PC-9 (cell line): ENCODE data around the gene RUVBL2. TPM values are rescaled to one million over a fixed set of nuclear protein-coding genes. Genes with fewer than 3 reads are reported as not detected.

Source experiments
- BruUV-seq: library from RNA; stranded (reverse); fragments of 400-500 nt; replicated peaks from 2 replicates; lab custom pipeline; 2021; lab: Mats Ljungman, UMichigan
- CTCF ChIA-PET: fragments of 300-600 bp; sonication (Branson Sonifier 250); formaldehyde crosslinking; loops from one replicate; lab custom pipeline; 2022; ENCODE audit warnings: antibody characterized with exemption; lab: Charles Lee
- POLR2A ChIA-PET: fragments of 300-600 bp; sonication (Branson Sonifier 250); formaldehyde crosslinking; loops from one replicate; lab custom pipeline; 2022; ENCODE audit warnings: antibody characterized with exemption; ENCODE audit not compliant: unreplicated experiment; lab: Charles Lee
- DNase-seq, 2 experiments: peaks; one replicate each; pipeline versions ENCODE4 v3.0.0 to v3.0.0-alpha.2; 2015 to 2022; ENCODE audit warnings: mixed read lengths in 1 of 2
- H2AFZ ChIP-seq: fragments of 200-600 bp; sonication (generic); 2 replicates; pipeline ENCODE4 v1.8.1; 2017; ENCODE audit warnings: antibody characterized with exemption
- H3F3A ChIP-seq: fragments of 200-600 bp; sonication (generic); 2 replicates; pipeline ENCODE4 v1.8.1; 2017; ENCODE audit warnings: antibody characterized with exemption, mild to moderate bottlenecking, low read depth; ENCODE audit not compliant: insufficient read depth
- H3K27ac ChIP-seq: fragments of 200-600 bp; sonication (generic); 2 replicates; pipeline ENCODE4 v1.6.1; 2016; ENCODE audit warnings: mixed run types
- H3K27me3 ChIP-seq: fragments of 200-600 bp; sonication (generic); 2 replicates; pipeline ENCODE4 v1.6.1; 2016; ENCODE audit warnings: low read depth, mixed run types; ENCODE audit not compliant: insufficient read depth
- H3K36me3 ChIP-seq: fragments of 200-600 bp; sonication (generic); 2 replicates; pipeline ENCODE4 v1.6.1; 2016; ENCODE audit warnings: low read depth, mixed run types
- H3K4me1 ChIP-seq: fragments of 200-600 bp; sonication (generic); replicated peaks from 2 replicates; pipeline ENCODE4 v1.6.1; 2016; ENCODE audit warnings: mixed run types; ENCODE audit not compliant: insufficient read depth
- H3K4me2 ChIP-seq: fragments of 200-600 bp; sonication (generic); 2 replicates; pipeline ENCODE4 v1.6.1; 2017; ENCODE audit warnings: mixed run types
- H3K4me3 ChIP-seq: fragments of 200-600 bp; sonication (generic); 2 replicates; pipeline ENCODE4 v1.6.1; 2016; ENCODE audit warnings: mixed run types
- H3K79me2 ChIP-seq: fragments of 200-600 bp; sonication (generic); 2 replicates; pipeline ENCODE4 v1.6.1; 2017; ENCODE audit warnings: low read depth, mixed run types
- H3K9me2 ChIP-seq: fragments of 200-600 bp; sonication (generic); 2 replicates; pipeline ENCODE4 v1.8.1; 2017; ENCODE audit warnings: mild to moderate bottlenecking; ENCODE audit not compliant: insufficient read depth
- H3K9me3 ChIP-seq: fragments of 200-600 bp; sonication (generic); 2 replicates; pipeline ENCODE4 v1.8.1; 2016; ENCODE audit warnings: low read depth; ENCODE audit not compliant: insufficient read depth
- H4K20me1 ChIP-seq: fragments of 200-600 bp; sonication (generic); 2 replicates; pipeline ENCODE4 v1.8.1; 2017; ENCODE audit not compliant: insufficient read depth
- CTCF ChIP-seq: fragments of 200-600 bp; sonication (generic); conservative IDR thresholded peaks from 2 replicates; pipeline ENCODE4 v1.6.1; 2017; ENCODE audit warnings: mixed run types, antibody characterized with exemption, mild to moderate bottlenecking, moderate library complexity
- EZH2 ChIP-seq: fragments of 200-600 bp; sonication (generic); IDR thresholded peaks from 2 replicates; pipeline ENCODE4 v1.8.0; 2017; ENCODE audit warnings: antibody characterized with exemption, low read depth
- intact Hi-C: fragments of 100-400 bp; cut with micrococcal nuclease; formaldehyde crosslinking; loops from one replicate; pipeline ENCODE4 v1.10.0; 2022; ENCODE audit not compliant: unreplicated experiment
- total RNA-seq: library from RNA; stranded (reverse); gene quantifications from 2 replicates; pipeline ENCODE4 v1.2.3, GENCODE V29; 2021

RUVBL2 gene
- total RNA-seq, 1 experiment from 2014 or later, result 179 TPM

- POLR2A ChIA-PET, result no interaction called here
- TF ChIP-seq EZH2 (no peak), CTCF (no peak)
- CTCF ChIA-PET, result interaction anchor here (0.6 kb wide), 2 partner anchors 44 to 120 kb away, joined by 3 to 8 read pairs; no protein-coding TSS in a partner anchor
Measured at GRCh38 chr19:48985711-48986110, 8.0 kb upstream of the RUVBL2 start.

DNA sequence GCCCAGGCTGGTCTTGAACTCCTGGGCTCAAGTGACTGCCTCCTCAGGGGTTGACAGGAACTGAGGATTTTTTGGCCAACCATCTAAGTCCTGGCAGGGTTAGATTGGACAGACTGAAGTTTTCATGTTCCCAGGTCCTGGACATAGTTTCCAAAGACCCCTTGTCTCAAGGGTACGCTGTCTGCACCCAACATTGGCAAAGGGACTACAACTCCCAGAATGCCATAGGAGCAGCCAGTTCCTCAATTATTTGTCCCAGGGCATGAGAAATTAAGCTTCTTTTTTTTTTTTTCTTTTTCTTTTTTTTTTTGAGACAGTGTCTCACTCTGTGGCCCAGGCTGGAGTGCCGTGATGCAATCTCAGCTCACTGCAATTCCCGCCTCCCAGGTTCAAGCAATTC, 7.5 kb upstream of the RUVBL2 start:
- Histone ChIP-seq H2AFZ (no peak overlapping the region), H3F3A (peaks cover 9% of the 10 kb centered on the region), H3K4me2 (no peak overlapping the region), H3K9me2 (no peaks in the 10 kb centered on the region), H3K79me2 (peaks cover 12% of the 10 kb centered on the region), H3K4me3 (no peak overlapping the region), H3K36me3 (peaks cover 7% of the 10 kb centered on the region; the same call in 1 of the 2 replicates), H4K20me1 (no peaks in the 10 kb centered on the region; the same call in 1 of the 2 replicates), H3K4me1 (no peaks in the 10 kb centered on the region), H3K27ac (no peak overlapping the region), H3K9me3 (no peaks in the 10 kb centered on the region), H3K27me3 (no peaks in the 10 kb centered on the region)
- no peak for DNase-seq
- TF ChIP-seq CTCF, result no peak
- no peak for TF ChIP-seq EZH2
- ChIA-PET CTCF (interaction anchor here (0.6 kb wide), 3 partner anchors 44 to 296 kb away, joined by 3 to 5 read pairs (median 4); no protein-coding TSS in a partner anchor), POLR2A (no interaction called here)
- intact Hi-C loops, result no loop called here
- BruUV-seq, result no TSS peak

More at GRCh38 chr19:48985711-48986110, 8.0 kb upstream of the RUVBL2 start:
- H3F3A ChIP-seq, result peaks cover 12% of the 10 kb centered on the region
- no peaks in the 10 kb centered on the region for H3K9me2 ChIP-seq
- peaks cover 7% of the 10 kb centered on the region for H3K79me2 ChIP-seq
- no peak overlapping the region for H3K27ac ChIP-seq
- H3K36me3 ChIP-seq, result peaks cover 7% of the 10 kb centered on the region; the same call in 1 of the 2 replicates
- intact Hi-C loops, result no loop called here
- H3K4me3 ChIP-seq, result no peak overlapping the region
- DNase-seq, result no peak
- H3K9me3 ChIP-seq, result no peaks in the 10 kb centered on the region
- no peak overlapping the region for H3K4me2 ChIP-seq
- H4K20me1 ChIP-seq, result no peaks in the 10 kb centered on the region; the same call in 1 of the 2 replicates
- no peaks in the 10 kb centered on the region for H3K27me3 ChIP-seq
- H3K4me1 ChIP-seq, result no peaks in the 10 kb centered on the region
- BruUV-seq, result no TSS peak
- H2AFZ ChIP-seq, result no peak overlapping the region

DNA sequence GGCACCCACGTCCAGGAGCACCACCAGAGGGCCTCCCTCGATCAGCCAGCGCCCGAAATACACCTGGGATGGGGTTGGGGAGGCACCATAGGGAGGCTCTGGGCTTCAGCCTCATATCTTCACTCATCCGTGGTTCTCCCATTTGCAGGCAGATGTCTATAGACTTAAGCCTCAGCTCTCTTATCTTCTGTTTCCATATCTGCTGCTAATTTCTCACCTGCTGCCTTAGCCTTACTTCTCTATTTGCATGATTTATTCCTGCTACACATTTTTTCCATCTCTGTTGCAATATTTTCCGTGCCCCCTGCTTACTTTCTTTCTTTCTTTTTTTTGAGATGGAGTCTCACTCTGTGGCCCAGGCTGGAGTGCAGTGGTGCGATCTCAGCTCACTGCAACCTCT, 6.4 kb upstream of the RUVBL2 start:
- no peaks in the 10 kb centered on the region for H3K27me3 ChIP-seq
- peaks cover 9% of the 10 kb centered on the region for H3F3A ChIP-seq
- intact Hi-C loops, result no loop called here
- CTCF ChIA-PET, result no interaction called here
- no peaks in the 10 kb centered on the region; the same call in 1 of the 2 replicates for H4K20me1 ChIP-seq
- BruUV-seq, result no TSS peak
- H3K4me3 ChIP-seq, result no peak overlapping the region
- no peaks in the 10 kb centered on the region for H3K9me3 ChIP-seq
- H2AFZ ChIP-seq, result no peak overlapping the region
- H3K36me3 ChIP-seq, result peaks cover 7% of the 10 kb centered on the region; the same call in 1 of the 2 replicates
- peaks cover 23% of the 10 kb centered on the region for H3K79me2 ChIP-seq
- H3K4me2 ChIP-seq, result no peak overlapping the region
- POLR2A ChIA-PET, result interaction anchor here (0.7 kb wide), 1 partner anchor 68 kb away, joined by 4 read pairs; no protein-coding TSS in a partner anchor
- H3K9me2 ChIP-seq, result no peaks in the 10 kb centered on the region
- TF ChIP-seq CTCF (no peak), EZH2 (no peak)
- H3K4me1 ChIP-seq, result peaks cover 7% of the 10 kb centered on the region; the same call in 1 of the 2 replicates
- no peak for DNase-seq
- no peak overlapping the region for H3K27ac ChIP-seq
